K562 (cell line): Measurements from ENCODE around the gene NOTCH3. TPM values are rescaled to one million over a fixed set of nuclear protein-coding genes. Genes with fewer than 3 reads are reported as not detected.

Source experiments
- ATAC-seq: fragments of 200-7000 bp; cut with Tn5 transposase; 3 replicates; pipeline ENCODE4 v1.9.1; 2020; ENCODE audit warnings: moderate library complexity
- BruUV-seq: library from RNA; stranded (reverse); fragments of 400-500 nt; replicated peaks from 2 replicates; lab custom pipeline; 2021; lab: Mats Ljungman, UMichigan
- CTCF ChIA-PET: fragments of 300-600 bp; formaldehyde crosslinking; extraction: SDS; loops from one replicate; lab custom pipeline; 2021; ENCODE audit warnings: low intra/inter-chr PET ratio; lab: Yijun Ruan, JAX
- POLR2A ChIA-PET: fragments of 300-600, 350-650 bp; sonication (Branson Sonifier 250); formaldehyde crosslinking; extraction: SDS; loops from one replicate; lab custom pipeline; 2021; ENCODE audit warnings: antibody characterized with exemption, inconsistent platforms; lab: Yijun Ruan, JAX
- DNase-seq, 4 experiments: peaks; one replicate each; pipeline versions ENCODE4 v3.0.0 to v3.0.0-alpha.2; 2011 to 2018; ENCODE audit warnings: low spot score in 3 of 4, mixed read lengths in 3 of 4; ENCODE audit errors: extremely low read depth in 1 of 4
- FAIRE-seq: peaks from 2 replicates; lab custom pipeline; 2011; peaks lifted over from hg19 to GRCh38; lab: Jason Lieb, UNC
- H2AFZ ChIP-seq: 2 replicates; pipeline ENCODE4 v1.6.0; 2011; ENCODE audit warnings: low read depth, low read length, control low read depth, inconsistent platforms
- H3K27ac ChIP-seq: fragments of 200-600 bp; 3 replicates; pipeline ENCODE4 v1.8.0; 2011; ENCODE audit warnings: low read depth, mild to moderate bottlenecking, control low read depth, inconsistent platforms, low read length, moderate library complexity, mixed read lengths; ENCODE audit errors: extremely low read depth
- H3K27me3 ChIP-seq, 2 experiments: fragments of 300-600 bp in 1 of 2; 2 replicates in 1 of 2; 3 replicates in 1 of 2; pipeline versions ENCODE4 v1.6.0 to v1.8.0; 2011; ENCODE audit warnings: inconsistent platforms in 2 of 2, low read length in 2 of 2, mild to moderate bottlenecking in 1 of 2, mixed read lengths in 1 of 2, moderate library complexity in 1 of 2; ENCODE audit not compliant: control insufficient read depth in 2 of 2, insufficient read depth in 2 of 2
- H3K36me3 ChIP-seq: fragments of 300-600 bp; 3 replicates; pipeline ENCODE4 v1.8.0; 2011; ENCODE audit warnings: mild to moderate bottlenecking, low read length, inconsistent platforms; ENCODE audit not compliant: control insufficient read depth, insufficient read depth
- H3K4me1 ChIP-seq, 2 experiments: fragments of 200-600 bp in 1 of 2; replicated peaks in 1 of 2; 2 replicates in 1 of 2; 3 replicates in 1 of 2; pipeline versions ENCODE4 v1.5.1 to v1.8.0; 2011; ENCODE audit warnings: inconsistent platforms in 2 of 2, low read length in 2 of 2, mild to moderate bottlenecking in 1 of 2, mixed read lengths in 1 of 2, moderate library complexity in 1 of 2; ENCODE audit not compliant: control insufficient read depth in 2 of 2, insufficient read depth in 2 of 2
- H3K4me2 ChIP-seq: 2 replicates; pipeline ENCODE4 v1.6.1; 2011; ENCODE audit warnings: low read length, control low read depth, inconsistent platforms, mixed read lengths; ENCODE audit not compliant: insufficient read depth
- H3K4me3 ChIP-seq: fragments of 200-600 bp; sonication (generic), shearing (Covaris generic); 2 replicates; pipeline ENCODE4 v1.5.1; 2016; ENCODE audit warnings: control low read depth, inconsistent platforms
- H3K79me2 ChIP-seq: fragments of 200-600 bp; 3 replicates; pipeline ENCODE4 v1.8.0; 2011; ENCODE audit warnings: low read length, inconsistent platforms; ENCODE audit not compliant: control insufficient read depth, insufficient read depth
- H3K9ac ChIP-seq, 2 experiments: 2 replicates each; pipeline versions ENCODE4 v1.6.0 to v1.6.1; 2011; ENCODE audit warnings: low read depth in 2 of 2, low read length in 2 of 2, control low read depth in 1 of 2, inconsistent platforms in 1 of 2, mild to moderate bottlenecking in 1 of 2, mixed read lengths in 1 of 2; ENCODE audit not compliant: insufficient read depth in 1 of 2
- H3K9me1 ChIP-seq: one replicate; pipeline ENCODE4 v1.6.0; 2011; ENCODE audit warnings: inconsistent platforms, mild to moderate bottlenecking, low read length, moderate library complexity; ENCODE audit not compliant: control insufficient read depth, insufficient read depth
- H3K9me3 ChIP-seq: replicated peaks from 2 replicates; pipeline ENCODE4 v1.5.1; 2011; ENCODE audit warnings: low read depth, low read length, inconsistent platforms; ENCODE audit not compliant: control insufficient read depth, insufficient read depth
- H4K20me1 ChIP-seq: replicated peaks from 2 replicates; pipeline ENCODE4 v1.6.1; 2011; ENCODE audit warnings: low read length, inconsistent platforms, mixed read lengths; ENCODE audit not compliant: control insufficient read depth, insufficient read depth
- CBFA2T2 ChIP-seq: fragments of 450-650 bp; conservative IDR thresholded peaks from 2 replicates; pipeline ENCODE4 v1.6.1; 2017; ENCODE audit warnings: mild to moderate bottlenecking
- ELF1 ChIP-seq: fragments of 200-800 bp; sonication (Bioruptor generic); IDR thresholded peaks from 2 replicates; pipeline ENCODE4 v1.6.1; 2016; ENCODE audit warnings: missing genetic modification characterization, missing compliant biosample characterization
- HDAC8 ChIP-seq: fragments of 450-650 bp; IDR thresholded peaks from 2 replicates; pipeline ENCODE4 v1.6.1; 2016; ENCODE audit warnings: mild to moderate bottlenecking, missing genetic modification characterization, moderate library complexity, missing compliant biosample characterization
- NFYB ChIP-seq: IDR thresholded peaks from 2 replicates; pipeline ENCODE4 v1.6.1; 2011; ENCODE audit warnings: mild to moderate bottlenecking, moderate library complexity; ENCODE audit not compliant: insufficient read length; ENCODE audit errors: extremely low read depth
- NKRF ChIP-seq: fragments of 450-650 bp; IDR thresholded peaks from 2 replicates; pipeline ENCODE4 v1.6.1; 2016; ENCODE audit warnings: borderline replicate concordance
- RAD51 ChIP-seq: fragments of 450-650 bp; IDR thresholded peaks from 2 replicates; pipeline ENCODE4 v1.7.1; 2016; ENCODE audit warnings: low read depth, mild to moderate bottlenecking, borderline replicate concordance
- RBM25 ChIP-seq: fragments of 200-400 bp; formaldehyde crosslinking; IDR thresholded peaks from 2 replicates; pipeline ENCODE4 v1.6.1; 2018; ENCODE audit warnings: low read length, low read depth, moderate library complexity; ENCODE audit not compliant: severe bottlenecking
- TOE1 ChIP-seq, 2 experiments: fragments of 450-650 bp in 1 of 2; sonication (generic) in 1 of 2; formaldehyde crosslinking in 1 of 2; IDR thresholded peaks; 2 replicates each; pipeline versions ENCODE4 v1.7.1 to v1.8.0; 2016 to 2022; ENCODE audit warnings: borderline replicate concordance in 2 of 2, mild to moderate bottlenecking in 2 of 2, antibody characterized with exemption in 1 of 2, inconsistent platforms in 1 of 2, low read depth in 1 of 2, missing genetic modification reagents in 1 of 2, moderate library complexity in 1 of 2
- USF1 ChIP-seq: sonication (generic); formaldehyde crosslinking; IDR thresholded peaks from 2 replicates; pipeline ENCODE4 v1.9.0; 2022; ENCODE audit warnings: mild to moderate bottlenecking, missing genetic modification reagents
- USF2 ChIP-seq: sonication (generic); formaldehyde crosslinking; IDR thresholded peaks from 2 replicates; pipeline ENCODE4 v1.5.0; 2020; ENCODE audit warnings: missing genetic modification reagents
- WGBS: fragments of 100-300 bp; shearing (Covaris generic); methylation state at CpG from one replicate; pipeline ENCODE4 v1.1.6; 2016; ENCODE audit warnings: low coverage, mixed read lengths; ENCODE audit not compliant: insufficient coverage; ENCODE audit errors: missing lambda C conversion rate; 5-methylcytosine and 5-hydroxymethylcytosine counted together
- in situ Hi-C: fragments of 300-500 bp; cut with MboI; formaldehyde crosslinking; loops from 4 replicates; pipeline ENCODE4 v1.15.0; 2018; ENCODE audit warnings: inconsistent platforms, mixed read lengths
- intact Hi-C: fragments of 100-400 bp; cut with micrococcal nuclease; formaldehyde crosslinking; loops from 2 replicates; pipeline ENCODE4 v1.14.2; 2022
- polyA plus RNA-seq, 8 experiments: library from polyadenylated mRNA; depleted of rRNA in 4 of 8; stranded (reverse) in 5 of 8; unstranded in 3 of 8; fragments of >200 nt; fragmentation: Nextera tagmentation in 2 of 8; fragmentation: Illumina TruSeq in 1 of 8; extraction: Ambion mirVana in 2 of 8; extraction: Trizol in 1 of 8; gene quantifications; 2 replicates each; pipeline versions ENCODE4 v1.2.1 to v1.2.3, GENCODE V29; 2011 to 2014; ENCODE audit warnings: inconsistent platforms in 1 of 8, missing spikeins in 1 of 8
- total RNA-seq, 7 experiments: library from RNA; depleted of rRNA in 6 of 7; stranded (reverse); fragments of >200 nt in 6 of 7; fragmentation: Illumina TruSeq in 2 of 7; extraction: Trizol in 2 of 7; gene quantifications; 2 replicates each; pipeline versions ENCODE4 v1.2.1 to v1.2.3, GENCODE V29; 2011 to 2021; ENCODE audit warnings: low replicate concordance in 1 of 7
- TF ChIP-seq, protein P1 (sequence below): fragments of 450-650 bp; formaldehyde crosslinking; IDR thresholded peaks from 2 replicates; pipeline ENCODE4 v1.4.0; 2020; ENCODE audit warnings: mild to moderate bottlenecking, mixed read lengths

The NOTCH3 gene
- total and polyA plus RNA-seq, 9 of the 15 experiments (the other 6 are each of a cell fraction or from before 2014, with no cell fraction given): under 0.01 to 1.2 (median 0.16) TPM

- FAIRE-seq (peak; percentile 46), ATAC-seq (no peak), DNase-seq (peak in 3 of 4 experiments; percentile 51 to 66 (median 61))
- no TSS peak for BruUV-seq
- WGBS: 3% methylated on average over 4 of the region's 4 CpGs
- intact Hi-C loops (no loop called here), in situ Hi-C loops (loop anchor here (5.0 kb wide), 1 partner anchor 391 kb away; no protein-coding TSS in a partner anchor)
- Histone ChIP-seq H3K4me1 (peaks cover 0 to 11% of the 10 kb centered on the region in 2 experiments; a peak in 2 of 5 replicates), H3K9me3 (peaks cover 9% of the 10 kb centered on the region), H3K36me3 (no peaks in the 10 kb centered on the region), H4K20me1 (no peaks in the 10 kb centered on the region), H3K4me3 (no peak overlapping the region), H3K4me2 (no peak overlapping the region), H3K79me2 (no peaks in the 10 kb centered on the region), H2AFZ (no peak overlapping the region), H3K27ac (no peak overlapping the region), H3K27me3 (no peaks in the 10 kb centered on the region; a peak in 1 of 5 replicates), H3K9ac (no peak overlapping the region), H3K9me1 (no peaks in the 10 kb centered on the region)
- POLR2A ChIA-PET: no interaction called here
- CTCF ChIA-PET: no interaction called here
- peak; percentile 69 for TF ChIP-seq USF2 (CRISPR knock-in tag)
- TF ChIP-seq HDAC8: no peak
- TF ChIP-seq TOE1 (IDR thresholded peaks at IDR 0.05; ENCODE audit: borderline replicate concordance): peak; percentile 42; the same call in 1 of the 2 replicates
- no peak for TF ChIP-seq TOE1 (CRISPR knock-in tag; IDR thresholded peaks at IDR 0.05; ENCODE audit: borderline replicate concordance, low read depth)
- TF ChIP-seq CBFA2T2: peak; percentile 16; the same call in 1 of the 2 replicates
- peak; percentile 67; the same call in 1 of the 2 replicates for TF ChIP-seq RAD51
- peak; percentile 78 for TF ChIP-seq NFYB
- no peak for TF ChIP-seq NKRF
- no peak for TF ChIP-seq ELF1 (tag)
- TF ChIP-seq, protein P1, sequence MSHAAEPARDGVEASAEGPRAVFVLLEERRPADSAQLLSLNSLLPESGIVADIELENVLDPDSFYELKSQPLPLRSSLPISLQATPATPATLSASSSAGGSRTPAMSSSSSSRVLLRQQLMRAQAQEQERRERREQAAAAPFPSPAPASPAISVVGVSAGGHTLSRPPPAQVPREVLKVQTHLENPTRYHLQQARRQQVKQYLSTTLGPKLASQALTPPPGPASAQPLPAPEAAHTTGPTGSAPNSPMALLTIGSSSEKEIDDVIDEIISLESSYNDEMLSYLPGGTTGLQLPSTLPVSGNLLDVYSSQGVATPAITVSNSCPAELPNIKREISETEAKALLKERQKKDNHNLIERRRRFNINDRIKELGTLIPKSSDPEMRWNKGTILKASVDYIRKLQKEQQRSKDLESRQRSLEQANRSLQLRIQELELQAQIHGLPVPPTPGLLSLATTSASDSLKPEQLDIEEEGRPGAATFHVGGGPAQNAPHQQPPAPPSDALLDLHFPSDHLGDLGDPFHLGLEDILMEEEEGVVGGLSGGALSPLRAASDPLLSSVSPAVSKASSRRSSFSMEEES (CRISPR knock-in tag): peak; percentile 57
- peak; percentile 74 for TF ChIP-seq USF1 (CRISPR knock-in tag)
- TF ChIP-seq RBM25: peak; percentile 17
These were observed 34.1 kb downstream of the NOTCH3 start for GRCh38 chr19:15166700-15167099.
